Measurements from ENCODE around the gene RGS10. TPM values are rescaled to one million over a fixed set of nuclear protein-coding genes. Genes with fewer than 3 reads are reported as not detected.

RGS10 gene
- total RNA-seq, 3 donors from 2014 or later, result 14.9 to 68.8 (median 19.2) TPM

GRCh38 chr10:119500123-119500795, 42.3 kb downstream of the RGS10 start:
- DNase-seq (no peak), ATAC-seq (no peak)
- intact Hi-C loops (cut with DNase I, micrococcal nuclease), result no loop called here
- H3K9me3 ChIP-seq, result no peaks in the 10 kb centered on the region
- no peak for TF ChIP-seq CTCF (IDR thresholded peaks at IDR 0.05)
- no peaks in the 10 kb centered on the region for H3K36me3 ChIP-seq (ENCODE audit: low read depth)
- H3K4me3 ChIP-seq, result no peak overlapping the region
- H3K4me1 ChIP-seq (ENCODE audit: low read depth), result peaks cover 3% of the 10 kb centered on the region

- DNase-seq (no peak), ATAC-seq (no peak)
- no peak for TF ChIP-seq CTCF (IDR thresholded peaks at IDR 0.05)
- Histone ChIP-seq H3K36me3 (ENCODE audit: low read depth) (no peaks in the 10 kb centered on the region), H3K4me1 (ENCODE audit: low read depth) (peaks cover 3% of the 10 kb centered on the region), H3K4me3 (no peak overlapping the region), H3K9me3 (no peaks in the 10 kb centered on the region)
- intact Hi-C loops (cut with DNase I, micrococcal nuclease), result no loop called here
These were observed 42.9 kb downstream of the RGS10 start for GRCh38 chr10:119499677-119500002.

- no peak overlapping the region for H3K4me3 ChIP-seq
- peaks cover 9% of the 10 kb centered on the region for H3K4me1 ChIP-seq (ENCODE audit: low read depth)
- H3K36me3 ChIP-seq (ENCODE audit: low read depth), result no peaks in the 10 kb centered on the region
- H3K9me3 ChIP-seq, result no peaks in the 10 kb centered on the region
- TF ChIP-seq CTCF (IDR thresholded peaks at IDR 0.05), result no peak
- ATAC-seq (no peak), DNase-seq (no peak)
- intact Hi-C loops (cut with DNase I, micrococcal nuclease), result no loop called here
These were observed 43.4 kb downstream of the RGS10 start for GRCh38 chr10:119498889-119499676.

- Histone ChIP-seq H3K4me1 (ENCODE audit: low read depth) (peaks cover 9% of the 10 kb centered on the region), H3K9me3 (no peaks in the 10 kb centered on the region), H3K4me3 (no peak overlapping the region), H3K36me3 (ENCODE audit: low read depth) (no peaks in the 10 kb centered on the region)
- intact Hi-C loops (cut with DNase I, micrococcal nuclease), result no loop called here
- TF ChIP-seq CTCF (IDR thresholded peaks at IDR 0.05), result no peak
- ATAC-seq (no peak), DNase-seq (no peak)
These were observed 45.3 kb downstream of the RGS10 start for GRCh38 chr10:119497243-119497642.

GRCh38 chr10:119496273-119496672, 46.2 kb downstream of the RGS10 start:
- Histone ChIP-seq H3K4me1 (ENCODE audit: low read depth) (peaks cover 9% of the 10 kb centered on the region), H3K9me3 (no peaks in the 10 kb centered on the region), H3K4me3 (no peak overlapping the region), H3K36me3 (ENCODE audit: low read depth) (no peaks in the 10 kb centered on the region)
- DNase-seq (no peak), ATAC-seq (no peak)
- intact Hi-C loops (cut with DNase I, micrococcal nuclease), result no loop called here
- no peak for TF ChIP-seq CTCF (IDR thresholded peaks at IDR 0.05)

All from mucosa of descending colon (tissue), 3 donors.